K562 (cell line): ENCODE results near the gene TOMM6. TPM values are rescaled to one million over a fixed set of nuclear protein-coding genes. Genes with fewer than 3 reads are reported as not detected.

ENCODE experiments used
- CCNT2 ChIP-seq: IDR thresholded peaks from 2 replicates; pipeline ENCODE4 v1.6.1; 2011; ENCODE audit warnings: borderline replicate concordance, low read depth, mild to moderate bottlenecking, moderate library complexity, mixed read lengths, low read length; ENCODE audit not compliant: insufficient read length; ENCODE audit errors: extremely low read depth
- DIDO1 ChIP-seq: fragments of 450-650 bp; IDR thresholded peaks from 2 replicates; pipeline ENCODE4 v1.6.1; 2016; ENCODE audit warnings: low read depth, missing biosample characterization, missing genetic modification characterization
- FOSL1 ChIP-seq: fragments of 200-800 bp; sonication (Bioruptor generic); conservative IDR thresholded peaks from 2 replicates; pipeline ENCODE4 v1.6.1; 2016; ENCODE audit warnings: missing genetic modification characterization, missing compliant biosample characterization
- HNRNPL ChIP-seq: fragments of 200-400 bp; formaldehyde crosslinking; IDR thresholded peaks from 2 replicates; pipeline ENCODE4 v1.6.1; 2017; ENCODE audit warnings: low read depth, mild to moderate bottlenecking, low read length
- MLX ChIP-seq, 2 experiments: fragments of 450-650 bp in 1 of 2; sonication (generic) in 1 of 2; formaldehyde crosslinking; conservative IDR thresholded peaks; 2 replicates each; pipeline versions ENCODE4 v1.4.0 to v1.8.1; 2020 to 2022; ENCODE audit warnings: mild to moderate bottlenecking in 1 of 2, missing genetic modification reagents in 1 of 2
- NCOA1 ChIP-seq: fragments of 450-650 bp; IDR thresholded peaks from 2 replicates; pipeline ENCODE4 v1.6.1; 2016; ENCODE audit warnings: low read depth
- PRPF4 ChIP-seq: fragments of 200-400 bp; formaldehyde crosslinking; IDR thresholded peaks from one replicate; pipeline ENCODE4 v1.6.1; 2017; ENCODE audit warnings: low read length, low read depth, mild to moderate bottlenecking; ENCODE audit not compliant: insufficient read depth, poor library complexity, severe bottlenecking
- TFAP4 ChIP-seq: sonication (generic); formaldehyde crosslinking; IDR thresholded peaks from 2 replicates; pipeline ENCODE4 v1.8.0; 2022; ENCODE audit warnings: missing genetic modification reagents, mild to moderate bottlenecking, moderate library complexity, borderline replicate concordance
- ZNF3 ChIP-seq: fragments of 250-450 bp; sonication (Bioruptor Pico); IDR thresholded peaks from 2 replicates; pipeline ENCODE4 v1.5.0; 2021; ENCODE audit warnings: mild to moderate bottlenecking, moderate library complexity
- ZNF444 ChIP-seq: fragments of 250-450 bp; sonication (Bioruptor Pico); IDR thresholded peaks from 2 replicates; pipeline ENCODE4 v1.4.0; 2020; ENCODE audit warnings: mild to moderate bottlenecking, moderate library complexity
- polyA plus RNA-seq, 8 experiments: library from polyadenylated mRNA; depleted of rRNA in 4 of 8; stranded (reverse) in 5 of 8; unstranded in 3 of 8; fragments of >200 nt; fragmentation: Nextera tagmentation in 2 of 8; fragmentation: Illumina TruSeq in 1 of 8; extraction: Ambion mirVana in 2 of 8; extraction: Trizol in 1 of 8; gene quantifications; 2 replicates each; pipeline versions ENCODE4 v1.2.1 to v1.2.3, GENCODE V29; 2011 to 2014; ENCODE audit warnings: inconsistent platforms in 1 of 8, missing spikeins in 1 of 8
- total RNA-seq, 7 experiments: library from RNA; depleted of rRNA in 6 of 7; stranded (reverse); fragments of >200 nt in 6 of 7; fragmentation: Illumina TruSeq in 2 of 7; extraction: Trizol in 2 of 7; gene quantifications; 2 replicates each; pipeline versions ENCODE4 v1.2.1 to v1.2.3, GENCODE V29; 2011 to 2021; ENCODE audit warnings: low replicate concordance in 1 of 7
- TF ChIP-seq, protein P1 (sequence below): fragments of 450-650 bp; IDR thresholded peaks from 2 replicates; pipeline ENCODE4 v1.7.0; 2016; ENCODE audit warnings: borderline replicate concordance
- TF ChIP-seq, protein P2 (sequence below), 2 experiments: IDR thresholded peaks; 2 replicates each; pipeline ENCODE4 v1.6.1; 2012; ENCODE audit warnings: improper control_type of control experiment in 2 of 2, low read depth in 2 of 2, low read length in 2 of 2, borderline replicate concordance in 1 of 2
- TF ChIP-seq, protein P3 (sequence below): fragments of 250-450 bp; sonication (Bioruptor Pico); IDR thresholded peaks from 2 replicates; pipeline ENCODE4 v1.4.0; 2020; ENCODE audit warnings: mild to moderate bottlenecking
- TF ChIP-seq, protein P4 (sequence below): sonication (generic); formaldehyde crosslinking; IDR thresholded peaks from 2 replicates; pipeline ENCODE4 v1.8.0; 2023; ENCODE audit warnings: mild to moderate bottlenecking, missing genetic modification reagents

The TOMM6 gene
- total and polyA plus RNA-seq, 9 of the 15 experiments (the other 6 are each of a cell fraction or from before 2014, with no cell fraction given): 380 to 2,097 (median 1,065) TPM

DNA sequence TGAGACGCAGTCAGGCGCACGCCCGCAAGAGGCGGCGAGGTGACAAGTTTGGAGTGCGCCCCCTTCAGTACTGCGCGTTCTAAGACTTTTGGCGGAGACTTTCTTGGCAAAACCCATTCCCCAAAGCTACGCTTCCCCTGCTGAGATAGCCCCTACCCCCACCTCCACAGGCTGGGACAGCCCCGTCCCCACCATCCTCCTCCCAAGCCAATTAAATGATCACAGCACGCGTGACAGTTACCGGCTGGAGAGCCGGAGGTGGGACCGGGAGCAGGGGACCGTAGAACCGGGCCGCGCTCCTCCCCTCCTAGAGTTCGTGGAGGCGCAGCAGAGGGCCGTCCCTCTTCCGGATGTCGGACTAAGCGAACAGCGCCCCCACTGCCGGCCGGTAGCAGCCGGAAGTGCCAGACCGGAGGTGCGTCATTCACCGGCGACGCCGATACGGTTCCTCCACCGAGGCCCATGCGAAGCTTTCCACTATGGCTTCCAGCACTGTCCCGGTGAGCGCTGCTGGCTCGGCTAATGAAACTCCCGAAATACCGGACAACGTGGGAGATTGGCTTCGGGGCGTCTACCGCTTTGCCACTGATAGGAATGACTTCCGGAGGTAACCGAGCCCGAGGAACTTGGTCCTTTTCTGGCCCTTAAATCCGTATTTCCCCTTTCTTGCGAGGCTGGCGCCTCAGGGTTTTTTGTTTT, at the start of gene TOMM6 (continued):
- TF ChIP-seq, protein P1, sequence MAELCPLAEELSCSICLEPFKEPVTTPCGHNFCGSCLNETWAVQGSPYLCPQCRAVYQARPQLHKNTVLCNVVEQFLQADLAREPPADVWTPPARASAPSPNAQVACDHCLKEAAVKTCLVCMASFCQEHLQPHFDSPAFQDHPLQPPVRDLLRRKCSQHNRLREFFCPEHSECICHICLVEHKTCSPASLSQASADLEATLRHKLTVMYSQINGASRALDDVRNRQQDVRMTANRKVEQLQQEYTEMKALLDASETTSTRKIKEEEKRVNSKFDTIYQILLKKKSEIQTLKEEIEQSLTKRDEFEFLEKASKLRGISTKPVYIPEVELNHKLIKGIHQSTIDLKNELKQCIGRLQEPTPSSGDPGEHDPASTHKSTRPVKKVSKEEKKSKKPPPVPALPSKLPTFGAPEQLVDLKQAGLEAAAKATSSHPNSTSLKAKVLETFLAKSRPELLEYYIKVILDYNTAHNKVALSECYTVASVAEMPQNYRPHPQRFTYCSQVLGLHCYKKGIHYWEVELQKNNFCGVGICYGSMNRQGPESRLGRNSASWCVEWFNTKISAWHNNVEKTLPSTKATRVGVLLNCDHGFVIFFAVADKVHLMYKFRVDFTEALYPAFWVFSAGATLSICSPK: no peak
- peak; percentile 62 for TF ChIP-seq CCNT2
- no peak for TF ChIP-seq ZNF3 (CRISPR knock-in tag)
- peak; percentile 71 for TF ChIP-seq PRPF4
- no peak for TF ChIP-seq ZNF444 (CRISPR knock-in tag)
- no peak for TF ChIP-seq HNRNPL
- peak; percentile 57 for TF ChIP-seq NCOA1
- TF ChIP-seq, protein P2, sequence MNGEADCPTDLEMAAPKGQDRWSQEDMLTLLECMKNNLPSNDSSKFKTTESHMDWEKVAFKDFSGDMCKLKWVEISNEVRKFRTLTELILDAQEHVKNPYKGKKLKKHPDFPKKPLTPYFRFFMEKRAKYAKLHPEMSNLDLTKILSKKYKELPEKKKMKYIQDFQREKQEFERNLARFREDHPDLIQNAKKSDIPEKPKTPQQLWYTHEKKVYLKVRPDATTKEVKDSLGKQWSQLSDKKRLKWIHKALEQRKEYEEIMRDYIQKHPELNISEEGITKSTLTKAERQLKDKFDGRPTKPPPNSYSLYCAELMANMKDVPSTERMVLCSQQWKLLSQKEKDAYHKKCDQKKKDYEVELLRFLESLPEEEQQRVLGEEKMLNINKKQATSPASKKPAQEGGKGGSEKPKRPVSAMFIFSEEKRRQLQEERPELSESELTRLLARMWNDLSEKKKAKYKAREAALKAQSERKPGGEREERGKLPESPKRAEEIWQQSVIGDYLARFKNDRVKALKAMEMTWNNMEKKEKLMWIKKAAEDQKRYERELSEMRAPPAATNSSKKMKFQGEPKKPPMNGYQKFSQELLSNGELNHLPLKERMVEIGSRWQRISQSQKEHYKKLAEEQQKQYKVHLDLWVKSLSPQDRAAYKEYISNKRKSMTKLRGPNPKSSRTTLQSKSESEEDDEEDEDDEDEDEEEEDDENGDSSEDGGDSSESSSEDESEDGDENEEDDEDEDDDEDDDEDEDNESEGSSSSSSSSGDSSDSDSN (IDR thresholded peaks at IDR 0.05; ENCODE audit: borderline replicate concordance in 1 of 2, low read depth in 2 of 2, low read length in 2 of 2): peak in 1 of 2 experiments; percentile 92
- TF ChIP-seq, protein P3, sequence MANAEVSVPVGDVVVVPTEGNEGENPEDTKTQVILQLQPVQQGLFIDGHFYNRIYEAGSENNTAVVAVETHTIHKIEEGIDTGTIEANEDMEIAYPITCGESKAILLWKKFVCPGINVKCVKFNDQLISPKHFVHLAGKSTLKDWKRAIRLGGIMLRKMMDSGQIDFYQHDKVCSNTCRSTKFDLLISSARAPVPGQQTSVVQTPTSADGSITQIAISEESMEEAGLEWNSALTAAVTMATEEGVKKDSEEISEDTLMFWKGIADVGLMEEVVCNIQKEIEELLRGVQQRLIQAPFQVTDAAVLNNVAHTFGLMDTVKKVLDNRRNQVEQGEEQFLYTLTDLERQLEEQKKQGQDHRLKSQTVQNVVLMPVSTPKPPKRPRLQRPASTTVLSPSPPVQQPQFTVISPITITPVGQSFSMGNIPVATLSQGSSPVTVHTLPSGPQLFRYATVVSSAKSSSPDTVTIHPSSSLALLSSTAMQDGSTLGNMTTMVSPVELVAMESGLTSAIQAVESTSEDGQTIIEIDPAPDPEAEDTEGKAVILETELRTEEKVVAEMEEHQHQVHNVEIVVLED: peak; percentile 22; the same call in 1 of the 2 replicates
- TF ChIP-seq, protein P4, sequence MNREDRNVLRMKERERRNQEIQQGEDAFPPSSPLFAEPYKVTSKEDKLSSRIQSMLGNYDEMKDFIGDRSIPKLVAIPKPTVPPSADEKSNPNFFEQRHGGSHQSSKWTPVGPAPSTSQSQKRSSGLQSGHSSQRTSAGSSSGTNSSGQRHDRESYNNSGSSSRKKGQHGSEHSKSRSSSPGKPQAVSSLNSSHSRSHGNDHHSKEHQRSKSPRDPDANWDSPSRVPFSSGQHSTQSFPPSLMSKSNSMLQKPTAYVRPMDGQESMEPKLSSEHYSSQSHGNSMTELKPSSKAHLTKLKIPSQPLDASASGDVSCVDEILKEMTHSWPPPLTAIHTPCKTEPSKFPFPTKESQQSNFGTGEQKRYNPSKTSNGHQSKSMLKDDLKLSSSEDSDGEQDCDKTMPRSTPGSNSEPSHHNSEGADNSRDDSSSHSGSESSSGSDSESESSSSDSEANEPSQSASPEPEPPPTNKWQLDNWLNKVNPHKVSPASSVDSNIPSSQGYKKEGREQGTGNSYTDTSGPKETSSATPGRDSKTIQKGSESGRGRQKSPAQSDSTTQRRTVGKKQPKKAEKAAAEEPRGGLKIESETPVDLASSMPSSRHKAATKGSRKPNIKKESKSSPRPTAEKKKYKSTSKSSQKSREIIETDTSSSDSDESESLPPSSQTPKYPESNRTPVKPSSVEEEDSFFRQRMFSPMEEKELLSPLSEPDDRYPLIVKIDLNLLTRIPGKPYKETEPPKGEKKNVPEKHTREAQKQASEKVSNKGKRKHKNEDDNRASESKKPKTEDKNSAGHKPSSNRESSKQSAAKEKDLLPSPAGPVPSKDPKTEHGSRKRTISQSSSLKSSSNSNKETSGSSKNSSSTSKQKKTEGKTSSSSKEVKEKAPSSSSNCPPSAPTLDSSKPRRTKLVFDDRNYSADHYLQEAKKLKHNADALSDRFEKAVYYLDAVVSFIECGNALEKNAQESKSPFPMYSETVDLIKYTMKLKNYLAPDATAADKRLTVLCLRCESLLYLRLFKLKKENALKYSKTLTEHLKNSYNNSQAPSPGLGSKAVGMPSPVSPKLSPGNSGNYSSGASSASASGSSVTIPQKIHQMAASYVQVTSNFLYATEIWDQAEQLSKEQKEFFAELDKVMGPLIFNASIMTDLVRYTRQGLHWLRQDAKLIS: peak; percentile 93
- peak; percentile 53; the same call in 1 of the 2 replicates for TF ChIP-seq FOSL1 (tag)
- 0 out of 4 replicates have a peak, but pooled peaks of 1 of the 2 experiments have one; percentile 77 for TF ChIP-seq MLX (CRISPR knock-in tag; conservative IDR thresholded peaks at IDR 0.05)
- TF ChIP-seq DIDO1 (tag): peak; percentile 88
- TF ChIP-seq TFAP4 (CRISPR knock-in tag): peak; percentile 93
